ENCODE measurements around the gene NPTXR. TPM values are rescaled to one million over a fixed set of nuclear protein-coding genes. Genes with fewer than 3 reads are reported as not detected.

NPTXR gene
- total RNA-seq, 1 donor from 2014 or later: 9.3 TPM

GRCh38 chr22:38789606-38790005, 54.2 kb downstream of the NPTXR start:
- Mint-ChIP-seq H3K9me3 (no peaks in the 10 kb centered on the region), H3K4me3 (no peak overlapping the region), H3K27ac (ENCODE audit: unreplicated experiment) (no peak overlapping the region), H3K36me3 (ENCODE audit: low read depth) (no peaks in the 10 kb centered on the region), H3K27me3 (ENCODE audit: low read depth) (peaks cover 4% of the 10 kb centered on the region), H3K4me1 (peaks cover 26% of the 10 kb centered on the region)
- no peak for DNase-seq (ENCODE audit: low read depth, low spot score)
- no peak for TF ChIP-seq CTCF (conservative IDR thresholded peaks at IDR 0.05)

GRCh38 chr22:38788846-38789245, 55.0 kb downstream of the NPTXR start:
- no peak for TF ChIP-seq CTCF (conservative IDR thresholded peaks at IDR 0.05)
- Mint-ChIP-seq H3K27ac (ENCODE audit: unreplicated experiment) (no peak overlapping the region), H3K27me3 (ENCODE audit: low read depth) (no peaks in the 10 kb centered on the region)

GRCh38 chr22:38788021-38788816, 55.6 kb downstream of the NPTXR start:
- Mint-ChIP-seq H3K36me3 (ENCODE audit: low read depth) (no peaks in the 10 kb centered on the region), H3K9me3 (no peaks in the 10 kb centered on the region), H3K27me3 (ENCODE audit: low read depth) (no peaks in the 10 kb centered on the region), H3K4me3 (no peak overlapping the region), H3K27ac (ENCODE audit: unreplicated experiment) (no peak overlapping the region), H3K4me1 (peaks cover 17% of the 10 kb centered on the region)
- DNase-seq (ENCODE audit: low read depth, low spot score): no peak
- TF ChIP-seq CTCF (conservative IDR thresholded peaks at IDR 0.05): no peak

More at GRCh38 chr22:38788846-38789245, 55.0 kb downstream of the NPTXR start:
- no peak overlapping the region for H3K4me3 Mint-ChIP-seq
- no peaks in the 10 kb centered on the region for H3K36me3 Mint-ChIP-seq (ENCODE audit: low read depth)
- no peaks in the 10 kb centered on the region for H3K9me3 Mint-ChIP-seq
- DNase-seq (ENCODE audit: low read depth, low spot score): no peak
- H3K4me1 Mint-ChIP-seq: peaks cover 20% of the 10 kb centered on the region

- H3K4me3 Mint-ChIP-seq: no peak overlapping the region
- no peaks in the 10 kb centered on the region for H3K27me3 Mint-ChIP-seq (ENCODE audit: low read depth)
- H3K9me3 Mint-ChIP-seq: no peaks in the 10 kb centered on the region
- no peak for TF ChIP-seq CTCF (conservative IDR thresholded peaks at IDR 0.05)
- H3K4me1 Mint-ChIP-seq: peaks cover 23% of the 10 kb centered on the region
- DNase-seq (ENCODE audit: low read depth, low spot score): no peak
- H3K36me3 Mint-ChIP-seq (ENCODE audit: low read depth): no peaks in the 10 kb centered on the region
- peak overlapping the region; percentile 69 for H3K27ac Mint-ChIP-seq (ENCODE audit: unreplicated experiment)
These were observed 57.2 kb downstream of the NPTXR start for GRCh38 chr22:38786631-38787030.

- TF ChIP-seq CTCF (conservative IDR thresholded peaks at IDR 0.05): no peak
- Mint-ChIP-seq H3K36me3 (ENCODE audit: low read depth) (no peaks in the 10 kb centered on the region), H3K9me3 (no peaks in the 10 kb centered on the region), H3K4me3 (no peak overlapping the region), H3K27me3 (ENCODE audit: low read depth) (no peaks in the 10 kb centered on the region), H3K27ac (ENCODE audit: unreplicated experiment) (no peak overlapping the region), H3K4me1 (peaks cover 23% of the 10 kb centered on the region)
- no peak for DNase-seq (ENCODE audit: low read depth, low spot score)
These were observed 59.0 kb downstream of the NPTXR start for GRCh38 chr22:38784856-38785255.
